Prostate gland (tissue), 2 donors: Measurements from ENCODE around the gene CTNNA3. TPM values are rescaled to one million over a fixed set of nuclear protein-coding genes. Genes with fewer than 3 reads are reported as not detected.
"Not testable (repeated sequence)": the region's sequence is repeated elsewhere in the genome, so short reads cannot be mapped to it uniquely, and the experiment has no call there.

Experiments
- DNase-seq: peaks from one replicate; pipeline ENCODE4 v3.0.0-alpha.2; 2019; ENCODE audit warnings: low spot score
- H3K27ac ChIP-seq, 2 donors: fragments of 200-600 bp; sonication (generic); 2 replicates each; pipeline ENCODE4 v1.5.1; 2017 to 2019
- H3K27me3 ChIP-seq: fragments of 200-600 bp; sonication (generic); replicated peaks from 2 replicates; pipeline ENCODE4 v1.5.1; 2019; ENCODE audit not compliant: insufficient read depth
- H3K36me3 ChIP-seq, 2 donors: fragments of 200-600 bp; sonication (generic); 1 replicate in 1 of 2; 2 replicates in 1 of 2; pipeline versions ENCODE4 v1.5.1 to v1.8.1; 2017 to 2019
- H3K4me1 ChIP-seq: fragments of 200-600 bp; sonication (generic); replicated peaks from 2 replicates; pipeline ENCODE4 v1.5.1; 2019
- H3K4me3 ChIP-seq, 2 donors: fragments of 200-600 bp; sonication (generic); 2 replicates each; pipeline ENCODE4 v1.5.1; 2017 to 2019
- H3K9me3 ChIP-seq: fragments of 200-600 bp; sonication (generic); 2 replicates; pipeline ENCODE4 v1.5.1; 2017
- CTCF ChIP-seq, 4 experiments: fragments of 200-600 bp in 2 of 4; fragments of 450-650 bp in 2 of 4; sonication (generic) in 2 of 4; IDR thresholded peaks; 1 replicate in 3 of 4; 2 replicates in 1 of 4; pipeline ENCODE4 v1.5.1; 2016 to 2019; ENCODE audit warnings: antibody characterized with exemption in 4 of 4, mild to moderate bottlenecking in 2 of 4, moderate library complexity in 2 of 4
- POLR2A ChIP-seq: fragments of 450-650 bp; IDR thresholded peaks from one replicate; pipeline ENCODE4 v1.6.1; 2016; ENCODE audit warnings: antibody characterized with exemption, mild to moderate bottlenecking
- POLR2AphosphoS5 ChIP-seq: sonication (generic); formaldehyde crosslinking; IDR thresholded peaks from one replicate; pipeline ENCODE4 v1.6.1; 2017; ENCODE audit warnings: antibody characterized with exemption
- WGBS: methylation state at CpG from one replicate; pipeline ENCODE4 v1.1.5; 2018; 5-methylcytosine and 5-hydroxymethylcytosine counted together
- intact Hi-C: fragments of 100-400 bp; cut with DNase I; formaldehyde crosslinking; loops from one replicate; pipeline ENCODE4 v1.14.2; 2022
- total RNA-seq, 2 donors: library from RNA; depleted of rRNA; stranded (reverse); fragments of >200 nt; gene quantifications; one replicate each; pipeline ENCODE4 v1.1.0, GENCODE V29; 2016

Gene CTNNA3
- total RNA-seq, 2 donors from 2014 or later, result 0.27 to 7.2 TPM

GRCh38 chr10:66349726-66350125, 1346.3 kb downstream of the CTNNA3 start:
- no peaks in the 10 kb centered on the region for H3K9me3 ChIP-seq
- intact Hi-C loops, result no loop called here

GRCh38 chr10:66349076-66349475, 1346.9 kb downstream of the CTNNA3 start:
- 93% methylated on average over 2 of the region's 2 CpGs for WGBS
- no peak for DNase-seq
- TF ChIP-seq POLR2A (no peak), CTCF (IDR thresholded peaks at IDR 0.05) (no peak), POLR2AphosphoS5 (no peak)
- intact Hi-C loops, result no loop called here
- no peaks in the 10 kb centered on the region for H3K9me3 ChIP-seq
- no peaks in the 10 kb centered on the region for H3K36me3 ChIP-seq
- H3K4me1 ChIP-seq, result no peaks in the 10 kb centered on the region
- H3K27me3 ChIP-seq, result no peaks in the 10 kb centered on the region
- H3K27ac ChIP-seq, result no peak overlapping the region
- H3K4me3 ChIP-seq, result no peak overlapping the region

More at GRCh38 chr10:66349726-66350125, 1346.3 kb downstream of the CTNNA3 start:
- Histone ChIP-seq H3K4me1 (no peaks in the 10 kb centered on the region), H3K27me3 (no peaks in the 10 kb centered on the region), H3K4me3 (no peak overlapping the region), H3K27ac (no peak overlapping the region), H3K36me3 (no peaks in the 10 kb centered on the region)
- WGBS, result 56% methylated on average over 1 of the region's 1 CpG
- TF ChIP-seq POLR2A (no peak), POLR2AphosphoS5 (no peak), CTCF (IDR thresholded peaks at IDR 0.05) (no peak)
- no peak for DNase-seq

- WGBS, result 61% methylated on average over 3 of the region's 3 CpGs
- intact Hi-C loops, result no loop called here
- Histone ChIP-seq H3K9me3 (no peaks in the 10 kb centered on the region), H3K27me3 (no peaks in the 10 kb centered on the region), H3K4me3 (no peak overlapping the region), H3K27ac (no peak overlapping the region), H3K4me1 (no peaks in the 10 kb centered on the region), H3K36me3 (no peaks in the 10 kb centered on the region)
- TF ChIP-seq CTCF (IDR thresholded peaks at IDR 0.05), result no peak
- no peak for TF ChIP-seq POLR2A
- no peak for TF ChIP-seq POLR2AphosphoS5
- DNase-seq, result no peak
Measured at GRCh38 chr10:66337211-66337610, 1358.8 kb downstream of the CTNNA3 start.

GRCh38 chr10:66336791-66337190, 1359.2 kb downstream of the CTNNA3 start:
- Histone ChIP-seq H3K9me3 (no peaks in the 10 kb centered on the region), H3K4me3 (no peak overlapping the region), H3K36me3 (no peaks in the 10 kb centered on the region), H3K27me3 (no peaks in the 10 kb centered on the region), H3K4me1 (no peaks in the 10 kb centered on the region), H3K27ac (no peak overlapping the region)
- intact Hi-C loops, result no loop called here
- TF ChIP-seq POLR2A, result no peak
- no peak for TF ChIP-seq CTCF (IDR thresholded peaks at IDR 0.05)
- no peak for TF ChIP-seq POLR2AphosphoS5
- DNase-seq, result no peak

GRCh38 chr10:66335753-66336152, 1360.2 kb downstream of the CTNNA3 start:
- not testable (repeated sequence) for H3K27ac ChIP-seq

More at GRCh38 chr10:66335753-66336152, 1360.2 kb downstream of the CTNNA3 start:
- H3K4me3 ChIP-seq, H3K4me1 ChIP-seq, intact Hi-C loops, H3K36me3 ChIP-seq, DNase-seq, H3K27me3 ChIP-seq, H3K9me3 ChIP-seq: not testable (repeated sequence)
- 96% methylated on average over 8 of the region's 8 CpGs for WGBS
